NCI-H2227 (cell line): Measurements from ENCODE around the gene THOP1.

ENCODE experiments used
- DNase-seq: peaks from one replicate; lab custom pipeline; 2025; ENCODE audit not compliant: unreplicated experiment; lab: John Stamatoyannopoulos, UW

THOP1 gene

DNA sequence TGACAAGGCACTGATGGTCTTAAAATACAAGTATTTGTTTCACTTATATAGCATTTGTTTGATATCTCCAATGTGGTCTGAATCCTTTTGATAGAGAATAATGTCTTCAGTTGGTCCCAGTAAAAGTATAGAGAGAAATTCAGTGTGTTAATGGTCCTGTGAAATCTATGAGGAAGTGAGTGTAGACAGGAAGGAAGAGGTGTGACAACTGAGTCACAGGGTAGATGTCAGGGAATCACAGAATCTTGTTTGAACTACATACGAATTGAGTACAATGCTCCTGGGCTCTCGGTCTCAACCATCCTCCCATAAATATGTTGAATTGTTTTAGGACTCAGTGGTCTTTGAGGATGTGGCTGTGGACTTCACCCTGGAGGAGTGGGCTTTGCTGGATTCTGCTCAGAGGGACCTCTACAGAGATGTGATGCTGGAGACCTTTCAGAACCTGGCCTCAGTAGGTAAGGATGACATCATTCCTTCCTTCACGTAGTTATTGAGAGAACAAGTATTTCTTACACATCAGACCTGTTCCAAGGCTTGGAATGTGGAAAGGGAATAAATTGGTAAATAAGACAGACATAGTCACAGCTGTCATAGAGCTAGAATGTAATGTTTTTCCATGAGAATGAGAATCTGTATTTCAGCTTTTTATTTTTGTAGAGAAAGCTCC, 65.1 kb downstream of the THOP1 start:
- no peak for DNase-seq

GRCh38 chr19:2852598-2852997, 67.3 kb downstream of the THOP1 start:
- no peak for DNase-seq

DNA sequence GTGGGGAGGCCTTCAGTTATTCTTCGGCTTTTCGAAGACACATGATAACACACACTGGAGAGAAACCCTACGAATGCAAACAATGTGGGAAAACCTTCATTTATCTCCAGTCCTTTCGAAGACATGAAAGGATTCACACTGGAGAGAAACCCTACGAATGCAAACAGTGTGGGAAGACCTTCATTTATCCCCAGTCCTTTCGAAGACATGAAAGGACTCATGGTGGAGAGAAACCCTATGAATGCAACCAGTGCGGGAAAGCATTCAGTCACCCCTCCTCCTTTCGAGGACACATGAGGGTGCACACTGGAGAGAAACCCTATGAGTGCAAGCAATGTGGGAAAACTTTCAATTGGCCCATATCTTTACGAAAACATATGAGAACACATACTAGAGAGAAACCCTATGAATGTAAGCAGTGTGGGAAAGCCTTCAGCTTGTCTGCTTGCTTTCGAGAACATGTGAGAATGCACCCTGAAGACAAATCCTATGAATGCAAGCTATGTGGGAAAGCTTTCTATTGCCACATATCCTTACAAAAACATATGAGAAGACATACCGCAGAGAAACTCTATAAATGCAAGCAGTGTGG, 67.8 kb downstream of the THOP1 start:
- DNase-seq = no peak

DNA sequence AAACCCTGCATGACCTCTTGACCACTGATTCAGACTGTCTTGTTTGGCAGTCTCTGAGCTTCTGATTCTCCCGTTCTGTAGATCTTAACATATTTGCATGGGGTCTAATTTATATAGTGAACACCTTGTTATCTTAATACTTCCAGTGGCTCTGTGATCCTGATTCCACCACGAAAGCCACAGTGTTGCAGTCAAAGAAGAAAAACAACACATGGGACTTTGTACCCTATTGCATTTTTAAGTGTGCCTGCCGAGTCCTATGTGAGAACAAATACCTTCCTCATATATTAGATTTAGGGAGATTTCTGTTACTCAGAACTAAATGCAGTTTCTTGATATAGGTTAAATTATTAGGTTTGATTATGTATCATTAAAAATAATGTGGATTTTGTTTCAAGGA, 69.5 kb downstream of the THOP1 start:
- DNase-seq = no peak

DNA sequence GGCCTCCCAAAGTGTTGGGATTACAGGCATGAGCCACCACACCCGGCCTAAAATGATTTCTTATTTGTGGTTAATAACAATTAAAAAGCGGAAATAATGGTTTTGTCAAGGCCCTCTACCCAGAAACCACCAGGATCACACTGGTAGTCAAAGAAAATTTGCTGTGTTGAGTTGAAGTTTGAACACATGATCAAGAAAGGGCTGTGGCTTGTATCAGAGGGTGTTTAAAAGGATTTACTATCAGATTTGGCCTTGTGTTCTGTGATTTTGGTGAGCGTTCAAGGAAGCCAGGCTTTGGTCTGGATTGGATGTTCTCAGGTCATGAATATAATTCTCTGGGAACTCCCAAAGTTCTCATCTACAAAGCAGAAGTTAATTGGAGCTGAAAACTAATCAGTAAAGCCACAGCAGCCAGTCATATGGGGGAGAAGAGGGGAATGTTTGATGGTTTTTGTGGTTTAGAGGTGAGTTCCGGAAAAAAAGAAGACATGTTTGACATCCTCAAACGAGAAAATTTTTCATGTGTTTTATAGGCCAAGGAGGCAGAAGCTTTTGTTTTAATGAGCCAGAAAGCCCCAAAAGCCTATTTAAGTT, 71.3 kb downstream of the THOP1 start:
- DNase-seq = no peak

DNA sequence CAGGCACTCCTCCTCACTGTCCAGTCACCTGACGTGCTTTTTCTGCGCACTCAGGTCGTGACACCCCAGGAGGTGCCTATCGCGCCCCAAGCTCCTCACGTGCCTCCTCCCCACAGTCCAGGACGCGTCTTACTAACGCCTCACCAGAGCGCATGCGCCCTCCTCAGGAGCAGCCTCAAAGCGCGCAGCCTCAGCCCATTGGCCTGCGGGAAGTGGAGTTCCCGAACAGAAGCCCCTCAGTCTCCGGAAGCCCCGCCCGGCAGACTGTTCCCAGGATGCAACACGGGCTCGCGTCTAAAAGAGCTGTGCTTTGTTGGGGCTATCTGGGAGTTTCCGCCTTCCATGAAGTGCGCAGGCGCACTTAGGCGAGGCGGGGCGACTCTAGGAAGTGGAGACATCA, 73.6 kb downstream of the THOP1 start:
- DNase-seq = no peak

- no peak for DNase-seq
These were observed 78.5 kb downstream of the THOP1 start for GRCh38 chr19:2863816-2864215.
